ENCODE results near the gene INSRR.

DNA sequence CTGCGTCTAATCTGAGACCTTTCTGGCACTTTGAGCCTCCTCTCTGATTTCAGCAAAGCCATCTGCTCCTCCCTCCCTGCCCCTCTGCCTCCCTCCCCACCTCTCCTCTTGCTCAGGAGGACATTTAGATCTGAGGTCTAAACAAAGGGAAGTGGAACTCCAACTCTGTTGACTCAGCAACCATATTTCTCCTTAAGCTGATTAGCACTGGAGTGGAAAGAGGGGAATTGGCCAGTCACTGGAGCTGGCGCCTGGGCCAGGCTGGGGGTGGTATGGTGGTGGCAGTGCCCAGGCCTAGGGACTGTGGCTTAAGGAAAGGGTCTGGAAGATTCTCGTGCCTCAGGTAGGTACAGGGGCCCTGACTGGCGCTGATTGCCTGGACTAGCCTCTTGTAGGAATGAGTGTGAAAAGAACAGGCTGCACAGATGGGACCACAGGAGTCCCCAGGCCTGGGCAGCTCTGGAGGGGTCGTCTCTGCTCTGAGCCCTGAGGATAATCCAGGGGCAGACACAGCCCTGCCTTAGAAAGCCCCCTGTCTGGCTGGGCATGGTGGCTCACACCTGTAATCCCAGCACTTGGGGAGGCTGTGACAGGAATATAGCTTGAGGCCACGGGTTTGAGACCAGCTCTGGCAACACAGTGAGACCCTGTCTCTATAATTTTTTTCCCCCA, 54.2 kb downstream of the INSRR start:
- 0 out of 2 replicates have a peak, but pooled peaks have one; percentile 10 for TF ChIP-seq MAFK (IDR thresholded peaks at IDR 0.05; ENCODE audit: low read depth, low read length)
- TF ChIP-seq, protein P1, sequence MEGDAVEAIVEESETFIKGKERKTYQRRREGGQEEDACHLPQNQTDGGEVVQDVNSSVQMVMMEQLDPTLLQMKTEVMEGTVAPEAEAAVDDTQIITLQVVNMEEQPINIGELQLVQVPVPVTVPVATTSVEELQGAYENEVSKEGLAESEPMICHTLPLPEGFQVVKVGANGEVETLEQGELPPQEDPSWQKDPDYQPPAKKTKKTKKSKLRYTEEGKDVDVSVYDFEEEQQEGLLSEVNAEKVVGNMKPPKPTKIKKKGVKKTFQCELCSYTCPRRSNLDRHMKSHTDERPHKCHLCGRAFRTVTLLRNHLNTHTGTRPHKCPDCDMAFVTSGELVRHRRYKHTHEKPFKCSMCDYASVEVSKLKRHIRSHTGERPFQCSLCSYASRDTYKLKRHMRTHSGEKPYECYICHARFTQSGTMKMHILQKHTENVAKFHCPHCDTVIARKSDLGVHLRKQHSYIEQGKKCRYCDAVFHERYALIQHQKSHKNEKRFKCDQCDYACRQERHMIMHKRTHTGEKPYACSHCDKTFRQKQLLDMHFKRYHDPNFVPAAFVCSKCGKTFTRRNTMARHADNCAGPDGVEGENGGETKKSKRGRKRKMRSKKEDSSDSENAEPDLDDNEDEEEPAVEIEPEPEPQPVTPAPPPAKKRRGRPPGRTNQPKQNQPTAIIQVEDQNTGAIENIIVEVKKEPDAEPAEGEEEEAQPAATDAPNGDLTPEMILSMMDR (conservative IDR thresholded peaks at IDR 0.05; ENCODE audit: low read depth, low read length), result no peak
- TF ChIP-seq RFX5 (IDR thresholded peaks at IDR 0.05; ENCODE audit: low read depth, low read length), result no peak
- no peak for TF ChIP-seq CEBPB (IDR thresholded peaks at IDR 0.05; ENCODE audit: low read depth, low read length)
- no peak for TF ChIP-seq FOS (IDR thresholded peaks at IDR 0.05; ENCODE audit: low read depth, low read length)

Measured in IMR-90 (cell line).